GM18502 (cell line): ENCODE measurements around the gene MACROD2.

Source experiments
- ATAC-seq: cut with Tn5 transposase; IDR thresholded peaks from one replicate; pipeline ENCODE4 v1.9.1; 2021; ENCODE audit warnings: mild to moderate bottlenecking; ENCODE audit not compliant: unreplicated experiment, poor library complexity

MACROD2 gene

DNA sequence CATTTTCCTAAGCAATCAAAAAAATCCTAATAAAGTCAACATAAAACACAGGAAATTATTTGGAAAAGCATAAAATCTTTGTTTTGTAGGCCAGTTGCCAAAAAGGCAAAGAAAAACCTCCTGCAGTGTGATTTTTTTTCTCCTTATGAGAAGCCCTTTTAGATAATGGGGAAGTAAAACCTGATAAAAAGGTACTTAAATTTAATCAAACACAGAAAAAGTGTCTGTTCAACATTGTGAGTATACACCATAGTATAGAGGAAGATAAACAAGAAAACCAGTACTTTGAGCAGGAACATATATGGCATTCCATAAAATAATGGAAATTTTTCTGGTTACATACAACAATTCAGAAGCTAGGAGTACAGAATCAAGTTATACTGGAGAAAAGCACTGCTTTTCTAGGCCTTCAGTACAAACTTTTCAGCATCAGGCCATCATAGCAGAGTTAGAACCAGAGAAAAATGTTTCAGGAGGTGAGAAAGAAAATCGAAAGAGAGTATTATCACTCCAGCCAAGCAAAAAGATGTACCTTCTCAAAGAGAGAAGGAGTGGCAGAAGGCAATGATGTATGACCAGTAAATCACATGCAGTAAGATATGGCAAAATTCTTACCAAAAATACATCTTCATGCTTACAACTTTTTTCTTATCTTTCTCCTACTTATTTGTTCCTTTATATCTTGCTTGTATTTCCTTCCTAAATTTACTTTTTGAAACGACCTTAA, 2083.0 kb downstream of the MACROD2 start:
- ATAC-seq: no peak

DNA sequence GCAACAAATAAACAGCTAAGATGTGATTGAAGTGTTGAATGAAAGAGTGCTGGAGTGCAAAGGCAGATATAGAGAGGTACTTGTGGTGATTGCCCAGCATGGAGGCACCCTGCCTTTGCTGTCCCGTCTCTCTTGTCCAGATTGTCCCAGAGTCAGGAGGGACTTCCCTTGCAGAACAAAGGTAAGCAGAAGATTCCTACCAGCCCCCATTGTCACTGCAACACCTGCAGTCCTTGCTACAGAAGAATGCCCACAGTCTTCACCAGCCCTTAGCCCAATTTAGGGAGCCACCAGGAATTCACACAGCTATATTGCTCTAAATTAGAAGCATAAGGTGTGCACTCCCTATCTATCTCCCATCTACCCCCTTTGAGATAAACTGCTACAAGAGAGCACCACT, 2086.1 kb downstream of the MACROD2 start:
- ATAC-seq: no peak

DNA sequence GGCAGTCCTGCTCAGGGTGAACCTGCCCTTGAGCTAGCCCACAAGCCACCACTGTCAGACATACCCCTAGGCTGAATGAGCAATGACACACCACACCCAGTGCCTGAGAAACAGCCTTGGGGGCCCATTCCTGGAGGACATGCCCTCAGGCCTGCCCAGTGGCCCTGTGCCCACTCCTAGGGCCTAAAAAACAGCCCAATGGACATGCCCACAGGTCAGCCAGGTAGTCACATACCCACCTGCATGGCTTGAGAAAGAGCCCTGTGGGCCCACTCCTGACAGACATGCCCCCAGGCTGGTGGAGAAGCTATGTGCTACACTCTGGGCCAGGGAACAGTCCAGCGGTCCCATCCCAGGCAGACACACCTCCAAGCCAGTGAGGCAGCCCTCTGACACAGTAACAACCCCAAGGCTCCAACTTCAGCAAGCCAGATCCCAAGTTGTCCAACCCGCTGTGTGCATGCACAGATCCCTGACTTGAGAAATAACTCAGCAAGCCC, 2086.8 kb downstream of the MACROD2 start:
- no peak for ATAC-seq

DNA sequence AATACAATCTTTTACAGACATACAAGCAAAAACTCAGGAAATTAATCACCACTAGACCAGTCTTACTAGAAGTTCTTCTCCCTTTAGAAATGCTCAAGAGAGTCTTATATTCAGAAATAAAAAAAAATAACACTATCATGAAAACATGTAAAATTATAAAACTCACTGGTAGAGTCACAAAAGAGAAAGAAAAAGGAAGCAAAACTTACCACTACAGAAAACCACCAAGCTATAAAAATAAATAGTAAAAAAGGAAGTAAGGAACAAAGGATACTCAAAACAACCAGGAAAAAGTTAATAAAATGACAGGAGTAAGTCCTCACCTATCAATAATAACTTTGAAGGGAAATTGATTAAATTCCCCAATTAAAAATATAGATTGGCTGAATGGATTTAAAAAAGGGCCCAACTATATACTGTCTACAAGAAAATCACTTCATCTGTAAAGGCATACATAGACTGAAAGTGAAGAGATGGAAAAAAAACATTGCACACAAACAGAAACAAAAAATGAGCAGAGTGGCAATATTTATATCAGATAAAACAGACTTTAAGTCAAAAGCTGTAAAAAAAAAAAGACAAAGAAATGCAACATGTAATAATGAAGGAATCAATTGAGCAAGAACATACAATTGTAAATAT, 2088.4 kb downstream of the MACROD2 start:
- ATAC-seq: no peak

DNA sequence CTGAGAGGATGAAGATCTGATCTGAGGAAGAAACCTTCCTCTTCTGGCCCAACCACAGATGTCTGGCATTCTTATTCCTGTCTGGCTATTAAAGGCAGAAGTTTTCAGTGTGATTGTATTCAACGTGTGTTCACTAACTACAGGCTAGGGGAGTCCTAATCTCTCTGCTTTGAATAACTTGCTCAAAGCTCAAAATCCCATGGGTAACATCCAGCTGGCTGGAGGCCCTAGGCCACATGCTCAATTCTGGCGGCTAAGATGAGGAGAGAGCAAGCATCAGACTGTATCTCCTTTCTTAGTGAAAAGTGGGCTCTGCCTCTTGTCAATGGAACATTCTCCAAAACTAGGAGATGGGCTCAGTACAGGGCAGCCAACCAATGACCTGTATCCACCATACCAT, 2099.9 kb downstream of the MACROD2 start:
- ATAC-seq: no peak

DNA sequence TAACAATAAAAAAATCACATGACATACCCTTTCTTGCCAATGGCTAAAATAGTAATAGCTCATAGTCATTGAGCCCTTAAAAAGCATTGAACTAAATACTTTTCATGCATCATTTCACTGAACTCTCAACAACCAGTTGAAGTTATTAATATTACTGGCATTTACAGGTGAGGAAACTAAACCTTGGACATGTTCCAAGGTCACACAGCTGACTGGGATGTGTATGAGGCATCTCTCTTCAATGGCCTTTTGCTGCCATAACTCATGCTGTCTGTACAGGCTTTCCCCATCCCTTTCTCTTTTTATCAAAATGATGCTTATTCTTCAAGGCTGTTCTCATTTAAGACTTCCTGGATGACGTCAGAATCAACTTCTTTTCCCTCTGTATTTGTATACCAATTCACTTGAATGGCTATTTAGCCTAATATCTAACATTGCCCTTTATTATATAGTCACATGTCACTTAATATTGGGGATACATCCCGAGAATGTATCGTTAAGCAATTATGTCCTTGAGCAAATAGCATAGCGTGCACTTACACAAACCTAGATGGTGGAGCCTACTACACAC, 2101.5 kb downstream of the MACROD2 start:
- ATAC-seq: no peak

DNA sequence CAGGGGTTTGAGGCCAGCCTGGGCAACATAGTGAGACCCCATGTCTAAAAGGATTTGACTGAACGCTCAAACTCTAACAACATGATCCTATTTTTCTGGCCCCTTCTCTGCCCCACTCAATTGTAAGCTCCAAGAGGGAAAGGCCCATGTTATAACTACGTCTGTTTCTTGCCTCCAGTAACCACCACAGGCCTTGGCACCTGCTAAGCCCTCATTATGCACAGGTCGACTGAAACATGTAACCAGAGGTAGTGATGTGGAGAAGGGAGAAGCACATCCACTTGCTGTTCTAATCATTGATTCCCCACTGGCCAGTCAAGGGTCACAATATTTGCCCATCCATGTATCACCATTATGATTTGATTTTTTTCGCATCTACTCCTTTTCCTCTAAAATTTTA, 2102.5 kb downstream of the MACROD2 start:
- no peak for ATAC-seq

DNA sequence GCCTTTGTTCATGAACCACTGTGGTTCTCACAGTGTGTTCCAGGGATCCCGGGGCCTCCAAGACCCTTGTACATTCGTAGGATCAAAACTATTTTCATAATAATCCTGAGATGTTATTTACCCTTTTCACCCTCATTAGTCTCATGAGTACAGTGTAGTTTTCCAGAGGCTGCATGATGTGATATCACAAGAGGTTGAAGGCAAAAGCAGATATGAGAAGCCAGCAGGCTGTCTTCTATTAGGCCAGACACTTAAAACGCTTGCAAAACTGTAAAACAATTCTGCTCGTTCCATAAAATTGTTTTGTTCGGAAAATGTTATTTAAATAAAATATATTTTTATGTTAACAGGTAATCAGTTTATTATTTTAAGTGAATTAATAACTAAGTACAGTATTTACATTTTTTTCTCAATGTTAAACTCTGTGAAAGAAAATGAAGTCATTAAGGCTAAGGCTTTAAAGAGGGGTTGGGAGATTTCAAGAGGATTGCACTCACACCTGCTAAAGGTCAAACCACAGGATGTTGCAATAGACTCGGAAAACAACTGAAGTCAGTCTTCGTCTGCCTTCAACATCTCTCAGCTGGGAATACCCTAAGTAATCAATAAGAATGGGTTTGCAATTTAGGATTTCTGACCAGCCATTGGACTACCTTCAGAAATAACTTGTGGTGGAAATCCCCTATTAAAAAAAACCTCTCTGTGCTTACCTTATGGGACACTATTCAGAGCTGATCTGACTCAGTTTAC, 2103.7 kb downstream of the MACROD2 start:
- no peak for ATAC-seq

DNA sequence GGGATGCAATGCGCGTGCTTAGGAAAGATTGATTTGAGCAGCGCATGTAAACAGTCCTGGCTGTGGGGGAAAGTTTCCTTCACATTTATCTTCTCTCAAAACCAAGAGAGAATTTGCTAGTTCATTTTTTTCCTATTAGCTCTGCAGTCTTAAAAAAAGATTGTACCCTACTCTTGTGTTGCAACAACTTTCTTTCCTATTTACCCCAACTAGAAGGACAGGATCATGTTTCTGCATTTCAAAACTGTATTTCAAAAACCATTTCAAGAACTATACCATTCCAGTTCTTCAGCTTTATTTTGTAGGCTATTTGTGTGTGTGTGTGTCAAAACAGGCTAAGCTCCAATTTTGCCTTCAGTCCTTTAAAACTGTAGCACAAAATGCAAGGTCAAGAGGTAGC, 2104.8 kb downstream of the MACROD2 start:
- no peak for ATAC-seq

DNA sequence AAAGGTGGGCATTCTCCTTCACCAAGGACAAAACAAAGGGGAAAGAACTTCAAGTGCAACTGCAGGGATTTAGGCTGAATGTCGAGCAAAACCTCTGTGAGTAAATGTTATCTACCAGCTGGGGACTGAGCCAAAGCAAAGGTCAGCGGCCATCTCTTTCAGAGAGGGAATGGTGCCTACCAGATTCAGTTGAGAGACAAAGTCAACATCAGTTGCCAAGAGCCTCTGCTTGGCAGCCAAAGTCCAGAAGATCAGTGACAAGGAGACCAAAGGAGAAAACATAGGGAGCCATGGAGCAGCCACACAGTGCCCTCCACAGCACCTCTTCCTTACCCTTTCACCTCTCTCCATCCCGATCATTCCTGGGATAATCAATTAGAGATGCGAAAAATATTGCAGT, 2105.5 kb downstream of the MACROD2 start:
- no peak for ATAC-seq
